Measurements from ENCODE around the gene PRRT2.

Gene PRRT2

GRCh38 chr16:29845656-29846055 lies 33.7 kb downstream of the PRRT2 start:
- no peak for TF ChIP-seq CTCF (IDR thresholded peaks at IDR 0.05; ENCODE audit: insufficient read depth, low read length, missing control alignments)
- ChIA-PET POLR2A (no interaction called here), CTCF (interaction anchor here (1.0 to 4.7 kb wide), 4 partner anchors 16 to 38 kb away, joined by 3 to 99 read pairs (median 4); partner anchors contain the start of genes MVP and PAGR1)
- H3K4me3 ChIP-seq (ENCODE audit: low read depth, low read length), result no peak overlapping the region
- no peak for DNase-seq (ENCODE audit: low read depth, low spot score)

- H3K4me3 ChIP-seq (ENCODE audit: low read depth, low read length), result no peak overlapping the region
- DNase-seq (ENCODE audit: low read depth, low spot score), result no peak
- ChIA-PET POLR2A (interaction anchor here (0.6 to 1.8 kb wide), 4 partner anchors 13 to 113 kb away, joined by 3 to 5 read pairs (median 4); partner anchors contain the start of genes MVP and TMEM219), CTCF (interaction anchor here (0.6 to 4.7 kb wide), 42 partner anchors 9 to 208 kb away, joined by 3 to 99 read pairs (median 4); partner anchors contain the start of genes C16orf92, CDIPT, KIF22 and MAZ)
- peak; percentile 90 for TF ChIP-seq CTCF (IDR thresholded peaks at IDR 0.05; ENCODE audit: insufficient read depth, low read length, missing control alignments)
Observed at GRCh38 chr16:29848420-29849297, 36.7 kb downstream of the PRRT2 start.

GRCh38 chr16:29849505-29849904 lies 37.5 kb downstream of the PRRT2 start:
- CTCF ChIA-PET, result interaction anchor here (0.9 to 4.7 kb wide), 18 partner anchors 10 to 173 kb away, joined by 4 to 99 read pairs (median 8); partner anchors contain the start of genes C16orf92, CDIPT, KIF22 and MAZ
- POLR2A ChIA-PET, result interaction anchor here (0.6 kb wide), 1 partner anchor 26 kb away, joined by 3 read pairs; no protein-coding TSS in a partner anchor
- no peak for DNase-seq (ENCODE audit: low read depth, low spot score)

GRCh38 chr16:29850998-29851397 lies 39.0 kb downstream of the PRRT2 start:
- CTCF ChIA-PET, result interaction anchor here (1.2 to 4.0 kb wide), 3 partner anchors 43 to 181 kb away, joined by 3 to 34 read pairs (median 4); partner anchors contain the start of genes ASPHD1 and MAZ
- H3K4me3 ChIP-seq (ENCODE audit: low read depth, low read length), result no peak overlapping the region
- no peak for TF ChIP-seq CTCF (IDR thresholded peaks at IDR 0.05; ENCODE audit: insufficient read depth, low read length, missing control alignments)
- POLR2A ChIA-PET, result interaction anchor here (0.6 kb wide), 2 partner anchors 57 to 111 kb away, joined by 3 read pairs; partner anchors contain the start of gene TMEM219
- DNase-seq (ENCODE audit: low read depth, low spot score), result no peak

More at GRCh38 chr16:29849505-29849904, 37.5 kb downstream of the PRRT2 start:
- TF ChIP-seq CTCF (IDR thresholded peaks at IDR 0.05; ENCODE audit: insufficient read depth, low read length, missing control alignments), result no peak
- no peak overlapping the region for H3K4me3 ChIP-seq (ENCODE audit: low read depth, low read length)

- TF ChIP-seq CTCF (IDR thresholded peaks at IDR 0.05; ENCODE audit: insufficient read depth, low read length, missing control alignments), result no peak
- no peak overlapping the region for H3K4me3 ChIP-seq (ENCODE audit: low read depth, low read length)
- DNase-seq (ENCODE audit: low read depth, low spot score), result peak; percentile 16
- CTCF ChIA-PET, result interaction anchor here (0.8 to 1.9 kb wide), 7 partner anchors 10 to 179 kb away, joined by 3 to 9 read pairs (median 3); partner anchors contain the start of genes CDIPT and TLCD3B
- POLR2A ChIA-PET, result no interaction called here
Observed at GRCh38 chr16:29852654-29853053, 40.7 kb downstream of the PRRT2 start.
